Measurements from ENCODE around the gene CKS1B. TPM values are rescaled to one million over a fixed set of nuclear protein-coding genes. Genes with fewer than 3 reads are reported as not detected.

CKS1B gene
- total RNA-seq, 1 experiment from 2014 or later: 258 TPM

DNA sequence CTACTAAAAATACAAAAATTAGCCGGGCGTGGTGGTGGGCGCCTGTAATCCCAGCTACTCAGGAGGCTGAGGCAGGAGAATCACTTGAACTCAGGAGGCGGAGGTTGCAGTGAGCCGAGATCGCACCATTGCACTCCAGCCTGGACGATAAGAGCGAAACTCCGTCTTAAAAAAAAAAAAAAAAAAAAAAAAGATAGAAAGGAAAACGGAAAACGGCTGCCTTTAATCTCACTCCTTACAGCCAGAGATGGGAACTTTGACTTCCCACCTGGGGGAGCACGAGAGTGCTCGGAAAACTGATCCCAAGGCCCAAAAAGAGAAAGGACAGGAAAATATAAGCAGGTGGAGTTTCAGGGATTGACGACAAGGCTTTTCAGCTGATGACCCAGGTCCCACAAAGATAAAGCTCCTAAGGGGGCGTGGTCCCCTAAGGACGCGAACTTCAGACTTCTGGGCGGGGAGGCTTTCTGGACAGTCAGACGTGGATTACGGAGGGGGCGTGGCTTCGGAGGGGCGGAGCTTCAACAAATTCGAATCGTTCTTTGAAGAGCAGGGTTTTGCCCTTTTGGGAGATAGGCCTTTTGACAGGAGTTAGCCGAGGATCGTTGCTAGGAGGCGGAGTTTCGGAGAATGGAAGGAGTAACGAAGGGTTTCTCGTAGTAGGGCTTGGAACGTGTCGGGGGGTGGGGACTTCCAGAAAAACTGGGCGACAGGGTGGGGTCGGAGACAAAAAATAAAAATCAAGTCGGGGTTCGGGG, 958 bp upstream of the CKS1B start:
- POLR2A ChIA-PET: interaction anchor here (0.7 to 7.3 kb wide), 19 partner anchors 9 to 338 kb away, joined by 3 to 176 read pairs (median 5); partner anchors contain the start of genes FLAD1, KCNN3, KRTCAP2 and LENEP
- peak; percentile 1 for ATAC-seq
- TF ChIP-seq ZNF423 (CRISPR knock-in tag; IDR thresholded peaks at IDR 0.05) (no peak), SOX15 (CRISPR knock-in tag; IDR thresholded peaks at IDR 0.05) (no peak)
- TF ChIP-seq, protein P1, sequence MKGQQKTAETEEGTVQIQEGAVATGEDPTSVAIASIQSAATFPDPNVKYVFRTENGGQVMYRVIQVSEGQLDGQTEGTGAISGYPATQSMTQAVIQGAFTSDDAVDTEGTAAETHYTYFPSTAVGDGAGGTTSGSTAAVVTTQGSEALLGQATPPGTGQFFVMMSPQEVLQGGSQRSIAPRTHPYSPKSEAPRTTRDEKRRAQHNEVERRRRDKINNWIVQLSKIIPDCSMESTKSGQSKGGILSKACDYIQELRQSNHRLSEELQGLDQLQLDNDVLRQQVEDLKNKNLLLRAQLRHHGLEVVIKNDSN (CRISPR knock-in tag; IDR thresholded peaks at IDR 0.05): 0 out of 2 replicates have a peak, but pooled peaks have one; percentile 13
- TF ChIP-seq, protein P2, sequence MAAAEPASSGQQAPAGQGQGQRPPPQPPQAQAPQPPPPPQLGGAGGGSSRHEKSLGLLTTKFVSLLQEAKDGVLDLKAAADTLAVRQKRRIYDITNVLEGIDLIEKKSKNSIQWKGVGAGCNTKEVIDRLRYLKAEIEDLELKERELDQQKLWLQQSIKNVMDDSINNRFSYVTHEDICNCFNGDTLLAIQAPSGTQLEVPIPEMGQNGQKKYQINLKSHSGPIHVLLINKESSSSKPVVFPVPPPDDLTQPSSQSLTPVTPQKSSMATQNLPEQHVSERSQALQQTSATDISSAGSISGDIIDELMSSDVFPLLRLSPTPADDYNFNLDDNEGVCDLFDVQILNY (CRISPR knock-in tag; IDR thresholded peaks at IDR 0.05): peak; percentile 7; the same call in 1 of the 2 replicates
- DNase-seq (ENCODE audit: low spot score): peak; percentile 100
- no peak overlapping the region for H3K4me3 Mint-ChIP-seq
- H3K27ac Mint-ChIP-seq: no peak overlapping the region
- peaks cover 9% of the 10 kb centered on the region for H3K36me3 Mint-ChIP-seq
- H3K9me3 Mint-ChIP-seq: no peaks in the 10 kb centered on the region
- CTCF ChIA-PET: interaction anchor here (0.7 to 8.3 kb wide), 15 partner anchors 9 to 362 kb away, joined by 3 to 176 read pairs (median 5); partner anchors contain the start of genes EFNA4, FLAD1, KCNN3 and LENEP
- H3K4me1 Mint-ChIP-seq: peaks cover 35% of the 10 kb centered on the region
- no peaks in the 10 kb centered on the region for H3K27me3 Mint-ChIP-seq (ENCODE audit: low read depth)

DNA sequence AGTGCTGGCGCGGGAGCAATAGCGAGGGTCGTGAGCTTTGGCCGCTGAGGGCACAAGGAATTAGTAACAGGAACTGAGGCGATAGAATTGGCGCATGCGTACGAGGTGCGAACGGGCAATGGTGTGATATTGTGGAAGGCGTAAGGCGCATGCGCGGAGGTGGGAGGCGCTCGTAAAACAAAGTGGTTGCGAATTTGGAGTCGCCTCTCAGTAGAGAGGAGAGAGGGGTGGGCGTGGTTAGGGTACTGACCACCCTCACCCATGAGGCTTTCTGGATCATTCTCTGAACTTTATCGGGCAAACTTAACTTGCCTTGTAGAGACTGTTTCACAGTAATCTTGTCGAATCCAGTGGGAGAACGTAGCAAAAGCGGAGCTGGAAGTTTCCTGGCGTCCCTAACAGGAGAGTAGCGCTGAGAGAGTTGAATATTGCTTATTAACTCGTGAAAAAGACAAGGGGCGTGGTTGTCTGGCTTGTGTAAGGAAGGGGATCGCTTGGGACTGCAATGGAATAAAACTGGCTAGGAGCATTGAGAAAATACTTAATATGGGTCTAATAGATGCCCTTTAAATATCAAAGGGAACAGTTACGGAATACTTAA, 427 bp downstream of the CKS1B start:
- POLR2A ChIA-PET: interaction anchor here (1.8 to 7.3 kb wide), 3 partner anchors 18 to 24 kb away, joined by 6 to 176 read pairs (median 66); partner anchors contain the start of genes LENEP, PBXIP1 and ZBTB7B
- Mint-ChIP-seq H3K9me3 (no peaks in the 10 kb centered on the region), H3K4me3 (no peak overlapping the region), H3K36me3 (peaks cover 20% of the 10 kb centered on the region), H3K27ac (no peak overlapping the region), H3K4me1 (peaks cover 23% of the 10 kb centered on the region), H3K27me3 (ENCODE audit: low read depth) (no peaks in the 10 kb centered on the region)
- DNase-seq (ENCODE audit: low spot score): peak; percentile 97
- CTCF ChIA-PET: interaction anchor here (1.6 to 4.9 kb wide), 6 partner anchors 8 to 193 kb away, joined by 4 to 28 read pairs (median 17); partner anchors contain the start of genes EFNA4 and FLAD1
- ATAC-seq: peak; percentile 11
- TF ChIP-seq ZNF317 (CRISPR knock-in tag; IDR thresholded peaks at IDR 0.05; ENCODE audit: borderline replicate concordance, low read depth) (no peak), TEAD1 (CRISPR knock-in tag; IDR thresholded peaks at IDR 0.05) (peak; percentile 70; the same call in 1 of the 2 replicates), ZNF138 (CRISPR knock-in tag; conservative IDR thresholded peaks at IDR 0.05) (no peak), ZNF396 (CRISPR knock-in tag; IDR thresholded peaks at IDR 0.05; ENCODE audit: borderline replicate concordance) (no peak), NR1H2 (CRISPR knock-in tag; IDR thresholded peaks at IDR 0.05) (no peak), GABPB1 (CRISPR knock-in tag; IDR thresholded peaks at IDR 0.05) (peak; percentile 7; the same call in 1 of the 2 replicates), SMAD3 (CRISPR knock-in tag; IDR thresholded peaks at IDR 0.05; ENCODE audit: borderline replicate concordance) (0 out of 2 replicates have a peak, but pooled peaks have one; percentile 9), CBFB (CRISPR knock-in tag; IDR thresholded peaks at IDR 0.05; ENCODE audit: low read depth) (no peak), ZNF232 (CRISPR knock-in tag; IDR thresholded peaks at IDR 0.05) (0 out of 2 replicates have a peak, but pooled peaks have one; percentile 31), MYBL2 (CRISPR knock-in tag; IDR thresholded peaks at IDR 0.05) (0 out of 2 replicates have a peak, but pooled peaks have one; percentile 35), FOXK1 (CRISPR knock-in tag; IDR thresholded peaks at IDR 0.05) (peak; percentile 53; the same call in 1 of the 2 replicates)
- TF ChIP-seq, protein P3, sequence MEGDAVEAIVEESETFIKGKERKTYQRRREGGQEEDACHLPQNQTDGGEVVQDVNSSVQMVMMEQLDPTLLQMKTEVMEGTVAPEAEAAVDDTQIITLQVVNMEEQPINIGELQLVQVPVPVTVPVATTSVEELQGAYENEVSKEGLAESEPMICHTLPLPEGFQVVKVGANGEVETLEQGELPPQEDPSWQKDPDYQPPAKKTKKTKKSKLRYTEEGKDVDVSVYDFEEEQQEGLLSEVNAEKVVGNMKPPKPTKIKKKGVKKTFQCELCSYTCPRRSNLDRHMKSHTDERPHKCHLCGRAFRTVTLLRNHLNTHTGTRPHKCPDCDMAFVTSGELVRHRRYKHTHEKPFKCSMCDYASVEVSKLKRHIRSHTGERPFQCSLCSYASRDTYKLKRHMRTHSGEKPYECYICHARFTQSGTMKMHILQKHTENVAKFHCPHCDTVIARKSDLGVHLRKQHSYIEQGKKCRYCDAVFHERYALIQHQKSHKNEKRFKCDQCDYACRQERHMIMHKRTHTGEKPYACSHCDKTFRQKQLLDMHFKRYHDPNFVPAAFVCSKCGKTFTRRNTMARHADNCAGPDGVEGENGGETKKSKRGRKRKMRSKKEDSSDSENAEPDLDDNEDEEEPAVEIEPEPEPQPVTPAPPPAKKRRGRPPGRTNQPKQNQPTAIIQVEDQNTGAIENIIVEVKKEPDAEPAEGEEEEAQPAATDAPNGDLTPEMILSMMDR (IDR thresholded peaks at IDR 0.05): no peak
- TF ChIP-seq, protein P4, sequence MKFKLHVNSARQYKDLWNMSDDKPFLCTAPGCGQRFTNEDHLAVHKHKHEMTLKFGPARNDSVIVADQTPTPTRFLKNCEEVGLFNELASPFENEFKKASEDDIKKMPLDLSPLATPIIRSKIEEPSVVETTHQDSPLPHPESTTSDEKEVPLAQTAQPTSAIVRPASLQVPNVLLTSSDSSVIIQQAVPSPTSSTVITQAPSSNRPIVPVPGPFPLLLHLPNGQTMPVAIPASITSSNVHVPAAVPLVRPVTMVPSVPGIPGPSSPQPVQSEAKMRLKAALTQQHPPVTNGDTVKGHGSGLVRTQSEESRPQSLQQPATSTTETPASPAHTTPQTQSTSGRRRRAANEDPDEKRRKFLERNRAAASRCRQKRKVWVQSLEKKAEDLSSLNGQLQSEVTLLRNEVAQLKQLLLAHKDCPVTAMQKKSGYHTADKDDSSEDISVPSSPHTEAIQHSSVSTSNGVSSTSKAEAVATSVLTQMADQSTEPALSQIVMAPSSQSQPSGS (CRISPR knock-in tag; IDR thresholded peaks at IDR 0.05; ENCODE audit: borderline replicate concordance, low read depth): no peak
- TF ChIP-seq, protein P5, sequence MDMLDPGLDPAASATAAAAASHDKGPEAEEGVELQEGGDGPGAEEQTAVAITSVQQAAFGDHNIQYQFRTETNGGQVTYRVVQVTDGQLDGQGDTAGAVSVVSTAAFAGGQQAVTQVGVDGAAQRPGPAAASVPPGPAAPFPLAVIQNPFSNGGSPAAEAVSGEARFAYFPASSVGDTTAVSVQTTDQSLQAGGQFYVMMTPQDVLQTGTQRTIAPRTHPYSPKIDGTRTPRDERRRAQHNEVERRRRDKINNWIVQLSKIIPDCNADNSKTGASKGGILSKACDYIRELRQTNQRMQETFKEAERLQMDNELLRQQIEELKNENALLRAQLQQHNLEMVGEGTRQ (CRISPR knock-in tag; IDR thresholded peaks at IDR 0.05): no peak
- TF ChIP-seq, protein P6, sequence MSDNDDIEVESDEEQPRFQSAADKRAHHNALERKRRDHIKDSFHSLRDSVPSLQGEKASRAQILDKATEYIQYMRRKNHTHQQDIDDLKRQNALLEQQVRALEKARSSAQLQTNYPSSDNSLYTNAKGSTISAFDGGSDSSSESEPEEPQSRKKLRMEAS (CRISPR knock-in tag; IDR thresholded peaks at IDR 0.05): peak; percentile 77; the same call in 1 of the 2 replicates
- TF ChIP-seq, protein P7, sequence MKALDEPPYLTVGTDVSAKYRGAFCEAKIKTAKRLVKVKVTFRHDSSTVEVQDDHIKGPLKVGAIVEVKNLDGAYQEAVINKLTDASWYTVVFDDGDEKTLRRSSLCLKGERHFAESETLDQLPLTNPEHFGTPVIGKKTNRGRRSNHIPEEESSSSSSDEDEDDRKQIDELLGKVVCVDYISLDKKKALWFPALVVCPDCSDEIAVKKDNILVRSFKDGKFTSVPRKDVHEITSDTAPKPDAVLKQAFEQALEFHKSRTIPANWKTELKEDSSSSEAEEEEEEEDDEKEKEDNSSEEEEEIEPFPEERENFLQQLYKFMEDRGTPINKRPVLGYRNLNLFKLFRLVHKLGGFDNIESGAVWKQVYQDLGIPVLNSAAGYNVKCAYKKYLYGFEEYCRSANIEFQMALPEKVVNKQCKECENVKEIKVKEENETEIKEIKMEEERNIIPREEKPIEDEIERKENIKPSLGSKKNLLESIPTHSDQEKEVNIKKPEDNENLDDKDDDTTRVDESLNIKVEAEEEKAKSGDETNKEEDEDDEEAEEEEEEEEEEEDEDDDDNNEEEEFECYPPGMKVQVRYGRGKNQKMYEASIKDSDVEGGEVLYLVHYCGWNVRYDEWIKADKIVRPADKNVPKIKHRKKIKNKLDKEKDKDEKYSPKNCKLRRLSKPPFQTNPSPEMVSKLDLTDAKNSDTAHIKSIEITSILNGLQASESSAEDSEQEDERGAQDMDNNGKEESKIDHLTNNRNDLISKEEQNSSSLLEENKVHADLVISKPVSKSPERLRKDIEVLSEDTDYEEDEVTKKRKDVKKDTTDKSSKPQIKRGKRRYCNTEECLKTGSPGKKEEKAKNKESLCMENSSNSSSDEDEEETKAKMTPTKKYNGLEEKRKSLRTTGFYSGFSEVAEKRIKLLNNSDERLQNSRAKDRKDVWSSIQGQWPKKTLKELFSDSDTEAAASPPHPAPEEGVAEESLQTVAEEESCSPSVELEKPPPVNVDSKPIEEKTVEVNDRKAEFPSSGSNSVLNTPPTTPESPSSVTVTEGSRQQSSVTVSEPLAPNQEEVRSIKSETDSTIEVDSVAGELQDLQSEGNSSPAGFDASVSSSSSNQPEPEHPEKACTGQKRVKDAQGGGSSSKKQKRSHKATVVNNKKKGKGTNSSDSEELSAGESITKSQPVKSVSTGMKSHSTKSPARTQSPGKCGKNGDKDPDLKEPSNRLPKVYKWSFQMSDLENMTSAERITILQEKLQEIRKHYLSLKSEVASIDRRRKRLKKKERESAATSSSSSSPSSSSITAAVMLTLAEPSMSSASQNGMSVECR (CRISPR knock-in tag; IDR thresholded peaks at IDR 0.05; ENCODE audit: borderline replicate concordance): no peak
